ENCODE results near the gene UIMC1.

The UIMC1 gene

GRCh38 chr5:176901260-176902101 lies 105.1 kb downstream of the UIMC1 start:
- no peak for DNase-seq

DNA sequence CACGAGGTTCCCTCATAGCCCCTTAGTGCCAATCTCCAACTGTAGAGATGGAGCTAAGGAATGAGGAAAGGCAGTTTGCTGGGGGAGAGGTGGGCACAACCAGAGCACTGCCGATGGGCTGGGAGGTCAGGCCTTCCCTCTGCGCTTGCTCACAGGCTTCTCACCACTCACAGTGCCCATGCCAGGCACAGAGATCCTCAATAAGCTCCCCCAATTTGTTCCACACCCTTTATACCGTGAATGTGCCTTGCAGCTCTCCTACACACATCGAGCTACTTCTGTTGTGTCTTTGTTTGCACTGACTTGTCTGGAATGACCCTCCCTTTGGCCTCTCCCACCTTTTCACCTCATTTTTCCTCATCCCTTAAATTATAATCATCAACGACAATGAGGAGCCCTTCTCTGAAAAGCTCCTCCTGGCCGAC lies 105.8 kb downstream of the UIMC1 start:
- no peak for DNase-seq

- DNase-seq = no peak
These were observed 106.4 kb downstream of the UIMC1 start for GRCh38 chr5:176899946-176900779.

DNA sequence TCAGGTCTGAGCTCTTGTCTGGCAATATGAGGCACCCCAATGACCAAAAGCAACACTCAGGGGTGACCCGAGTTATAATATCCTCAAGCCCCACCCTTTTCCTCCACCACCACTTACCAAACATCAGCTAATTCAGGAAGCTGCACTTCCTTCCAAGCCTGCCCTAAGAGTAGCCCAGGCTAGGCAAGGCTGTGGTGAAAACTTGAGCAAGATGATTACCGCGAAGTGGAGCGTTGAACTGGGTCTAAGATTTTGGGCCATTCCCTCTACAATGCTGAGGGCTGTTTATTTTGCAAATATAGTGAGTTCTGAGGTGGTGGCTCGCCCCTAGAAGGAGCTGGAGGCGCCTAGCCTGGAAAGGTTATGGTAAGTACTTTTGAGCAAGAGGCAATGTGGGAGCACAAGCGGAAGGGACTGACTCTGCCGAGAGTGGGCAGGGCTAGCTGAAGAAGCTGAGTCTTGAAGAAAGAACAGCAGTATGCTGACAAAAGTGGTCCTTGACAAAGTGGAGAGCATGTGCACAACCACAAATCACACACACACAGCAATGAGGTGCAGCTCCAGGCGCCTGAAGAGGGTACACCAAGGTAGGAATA lies 107.2 kb downstream of the UIMC1 start, which contains the start of gene HK3:
TSS of gene HK3 (minus strand) at position 51 of the 596 bp plus-strand sequence. CDS start 3,187 bp downstream, outside the sequence.
- peak; percentile 7 for DNase-seq

DNA sequence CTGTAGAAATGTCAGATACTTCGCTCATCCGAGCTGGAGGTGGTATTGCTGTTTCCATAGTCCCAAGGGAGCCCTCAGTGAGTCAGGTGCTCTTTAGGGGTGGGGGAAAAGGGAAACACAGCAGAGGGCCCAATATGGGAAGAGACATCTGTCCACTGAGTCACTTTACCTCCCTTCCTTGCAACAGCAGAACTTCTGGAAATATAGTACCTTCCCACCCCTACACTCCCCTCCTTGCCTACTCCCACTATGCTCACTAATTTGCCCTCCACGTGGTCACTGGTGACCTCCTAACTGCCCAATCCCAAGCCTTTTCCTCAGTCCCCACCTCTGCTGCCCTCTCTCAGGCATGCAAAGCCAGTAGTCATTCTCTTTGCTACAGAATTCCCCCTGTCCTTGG lies 109.3 kb downstream of the UIMC1 start:
- no peak for DNase-seq

DNA sequence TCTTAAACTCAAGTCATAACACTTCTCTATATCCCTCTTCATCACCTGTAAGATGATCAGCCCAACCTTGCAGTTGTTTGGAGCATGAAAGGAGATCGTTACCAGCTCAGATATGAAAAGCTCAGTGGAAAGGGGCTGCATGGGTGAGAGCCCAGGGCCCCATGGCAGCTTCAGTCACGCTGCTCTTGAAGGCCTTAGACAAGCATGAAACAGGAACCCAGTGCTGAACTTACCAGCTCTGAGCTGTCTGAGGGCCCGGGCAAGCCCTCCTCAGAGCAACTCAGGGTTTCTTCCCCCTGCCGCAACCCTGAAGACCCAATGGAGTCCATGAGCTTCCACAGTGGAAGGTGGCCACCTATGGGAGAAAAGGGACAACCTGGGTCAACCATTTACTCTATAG lies 110.7 kb downstream of the UIMC1 start:
- DNase-seq = no peak

DNA sequence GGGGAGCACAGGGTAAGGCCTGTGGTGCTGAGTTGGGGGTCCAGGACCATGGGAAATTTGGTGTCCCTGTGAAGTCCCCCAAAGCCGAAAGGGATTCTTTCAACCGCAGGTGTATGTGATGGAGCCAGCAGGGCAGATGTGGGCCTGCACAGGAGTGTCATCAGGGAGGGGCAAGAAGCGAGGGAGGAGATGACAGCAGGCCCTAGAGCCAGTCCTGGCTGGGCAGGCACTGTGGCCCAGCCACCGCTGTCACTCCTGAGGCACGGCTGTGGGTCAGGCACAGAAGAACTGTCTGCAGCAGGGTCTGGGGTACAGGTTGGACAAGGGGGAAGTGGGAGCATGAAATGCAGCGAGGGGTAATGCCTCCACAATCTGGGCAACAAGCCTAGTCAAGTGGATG lies 112.3 kb downstream of the UIMC1 start:
- no peak for DNase-seq

DNA sequence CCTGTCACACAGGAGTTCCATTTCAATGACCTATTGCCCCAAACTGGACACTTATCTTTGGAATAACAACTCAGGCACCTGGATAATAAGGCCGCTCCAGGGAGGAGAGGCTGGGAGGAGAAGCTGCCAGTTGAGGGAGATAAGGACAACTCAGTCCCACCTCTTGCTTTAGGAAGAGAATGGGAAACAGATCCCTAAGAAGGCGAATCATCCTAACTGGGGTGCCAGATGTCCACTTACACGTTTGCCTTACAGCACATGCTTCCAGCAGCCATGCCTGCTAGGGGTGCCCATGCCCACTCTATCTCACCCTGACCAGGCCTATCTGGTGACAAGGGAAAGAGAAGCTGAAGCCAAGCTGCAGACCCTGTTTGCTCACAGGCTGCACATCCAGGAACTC lies 113.9 kb downstream of the UIMC1 start:
- no peak for DNase-seq

DNA sequence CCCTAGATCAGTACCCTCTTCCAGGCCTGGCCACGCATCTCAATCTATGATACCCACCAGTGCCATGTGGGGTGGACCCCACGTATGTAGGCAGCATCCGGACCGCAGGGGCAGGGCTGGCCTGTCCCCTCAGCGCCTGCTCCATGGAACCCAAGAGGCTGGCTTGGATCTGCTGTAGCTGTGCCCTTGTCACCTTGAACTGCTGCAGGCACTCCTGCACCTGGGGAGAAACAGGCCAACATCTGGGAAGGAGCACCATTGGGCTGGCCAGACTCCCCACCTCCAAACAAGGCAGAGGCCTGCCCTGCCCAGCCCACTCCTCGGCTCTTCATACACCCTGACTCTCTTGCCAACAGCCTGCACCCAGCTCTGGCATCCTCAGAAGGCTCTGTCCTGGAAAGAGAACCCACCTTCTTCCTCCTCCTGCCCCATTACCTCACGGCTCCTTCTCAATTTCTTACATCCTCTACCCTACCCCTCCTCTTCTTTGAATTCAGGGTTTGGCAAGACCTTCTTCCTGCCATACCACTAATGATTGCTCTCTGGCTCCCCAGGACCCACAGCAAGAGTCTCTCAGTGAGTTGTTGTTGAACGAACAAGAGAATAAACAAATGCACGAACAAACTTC lies 115.1 kb downstream of the UIMC1 start:
- DNase-seq = no peak

DNA sequence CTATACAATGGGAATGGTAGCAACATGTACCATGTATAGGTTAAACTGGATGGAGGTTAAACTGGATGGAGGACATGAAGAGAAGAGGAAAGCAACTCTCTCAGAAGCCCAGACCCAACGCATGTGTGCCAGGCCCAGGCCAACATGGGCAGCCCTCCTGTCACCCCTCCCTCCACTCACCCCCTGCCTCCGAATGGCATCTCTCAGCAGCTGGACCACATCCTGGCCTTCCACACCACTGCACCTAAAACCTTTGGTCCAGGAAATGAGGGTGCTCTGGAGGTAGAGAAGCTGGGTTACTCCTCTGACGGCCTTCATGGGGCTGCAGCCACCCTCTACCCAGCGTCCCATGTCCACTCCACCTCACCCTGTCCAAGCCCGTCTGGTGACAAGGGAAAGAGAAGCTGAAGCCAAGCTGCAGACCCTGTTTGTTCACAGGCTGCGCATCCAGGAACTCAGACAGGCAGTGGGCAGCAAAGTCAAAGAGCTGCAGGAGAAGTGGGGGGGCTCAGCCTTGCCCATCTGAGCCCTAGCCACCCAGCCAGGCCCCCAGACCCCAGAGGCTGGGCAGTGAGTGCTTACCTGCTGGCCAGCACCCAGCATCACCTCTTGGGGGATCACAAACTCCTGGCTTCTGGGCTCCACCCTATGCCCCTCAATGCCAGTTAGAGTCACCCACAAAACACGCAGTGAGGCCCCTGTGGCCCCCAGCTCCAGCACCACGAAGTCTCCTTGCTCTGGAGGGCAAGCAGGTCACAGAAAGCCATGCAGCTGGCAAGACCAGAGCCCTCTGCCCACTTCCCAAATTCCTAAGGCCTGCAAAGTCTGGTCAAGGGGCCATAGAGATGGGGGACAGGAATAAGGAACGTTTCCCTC lies 115.9 kb downstream of the UIMC1 start:
- DNase-seq = no peak

GRCh38 chr5:176889321-176890280 lies 117.0 kb downstream of the UIMC1 start:
- no peak for DNase-seq

DNA sequence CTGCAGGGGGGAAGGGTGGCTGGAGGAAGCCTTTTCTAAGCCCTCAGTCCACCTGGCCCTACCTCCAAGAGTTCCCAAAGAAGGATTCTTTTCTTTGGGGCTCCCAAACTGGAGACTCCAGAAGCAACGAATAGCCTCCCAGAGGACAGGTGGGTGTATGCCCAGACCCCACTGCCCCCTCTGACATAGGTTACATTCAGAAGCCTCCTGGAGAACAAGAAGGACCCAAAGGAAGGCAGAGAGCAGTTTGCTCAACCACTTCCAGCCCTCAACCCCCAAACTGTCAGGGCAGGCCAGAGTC lies 117.8 kb downstream of the UIMC1 start:
- DNase-seq = no peak

DNA sequence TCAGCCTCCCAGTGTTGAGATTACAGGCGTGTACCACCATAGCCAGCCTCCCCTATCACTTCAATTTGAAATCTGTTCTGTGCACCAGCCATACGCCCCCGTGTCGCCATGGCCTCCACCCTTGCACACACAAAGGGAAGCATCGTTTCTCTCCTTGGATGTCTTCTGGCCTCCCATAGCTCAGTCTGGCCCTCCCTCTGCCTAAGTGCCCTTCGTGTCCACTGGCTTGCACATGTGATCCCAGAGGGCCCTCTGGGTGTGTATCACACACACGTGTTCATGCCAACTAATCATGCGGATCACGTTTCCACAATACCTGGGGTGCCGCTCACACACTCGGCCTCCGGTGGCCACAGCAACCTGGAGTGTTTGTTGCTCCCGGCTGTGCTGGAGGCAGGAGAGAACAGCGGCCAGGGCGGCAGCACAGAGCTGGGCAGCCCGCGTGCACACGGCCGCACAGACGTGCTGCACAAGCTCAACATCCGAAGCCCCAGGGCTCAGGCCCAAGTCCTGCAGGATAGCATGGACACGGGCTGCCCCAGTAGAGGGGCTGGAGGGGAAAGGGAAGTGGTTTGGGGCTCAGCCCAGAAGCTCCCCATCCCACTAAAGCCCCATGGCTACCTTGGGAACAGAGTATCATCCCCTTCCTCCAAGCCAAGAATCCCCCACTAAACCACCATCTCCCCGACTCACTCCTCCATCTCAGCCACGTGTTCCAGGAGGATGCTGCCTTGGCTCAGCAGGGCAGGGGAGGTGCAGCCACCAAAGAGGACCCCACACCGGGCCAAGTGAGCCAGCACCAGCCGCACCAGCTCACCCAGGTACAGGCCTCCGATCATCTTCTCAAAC lies 118.3 kb downstream of the UIMC1 start:
- no peak for DNase-seq

DNA sequence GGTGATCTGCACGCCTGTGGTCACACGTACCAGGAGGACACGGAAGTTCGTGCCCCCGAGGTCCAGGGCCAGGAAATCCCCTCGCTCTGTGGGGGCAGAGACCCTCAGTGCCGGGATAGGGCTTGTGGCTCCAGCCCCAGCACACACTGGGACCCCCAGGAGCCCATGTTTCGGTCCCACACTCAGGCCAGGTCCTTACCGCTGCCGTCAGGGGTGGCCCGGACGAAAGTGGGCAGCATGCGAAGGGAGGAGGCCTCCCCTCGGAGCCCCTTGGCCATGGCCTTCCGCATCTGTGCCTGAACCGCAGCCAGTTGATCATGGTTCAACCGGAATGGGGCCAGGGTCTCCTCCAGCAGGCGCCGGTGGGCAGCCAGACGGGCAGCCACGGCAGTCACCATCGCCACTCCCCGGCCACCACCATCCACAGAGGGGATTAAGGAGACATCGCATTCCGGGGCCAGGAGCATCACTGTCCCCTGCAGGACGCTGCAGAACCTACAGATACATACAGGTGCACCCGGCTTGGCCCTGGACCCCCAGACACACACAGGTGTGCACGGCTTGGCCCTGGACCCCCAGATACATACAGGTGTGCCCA lies 119.2 kb downstream of the UIMC1 start:
- DNase-seq = no peak

DNA sequence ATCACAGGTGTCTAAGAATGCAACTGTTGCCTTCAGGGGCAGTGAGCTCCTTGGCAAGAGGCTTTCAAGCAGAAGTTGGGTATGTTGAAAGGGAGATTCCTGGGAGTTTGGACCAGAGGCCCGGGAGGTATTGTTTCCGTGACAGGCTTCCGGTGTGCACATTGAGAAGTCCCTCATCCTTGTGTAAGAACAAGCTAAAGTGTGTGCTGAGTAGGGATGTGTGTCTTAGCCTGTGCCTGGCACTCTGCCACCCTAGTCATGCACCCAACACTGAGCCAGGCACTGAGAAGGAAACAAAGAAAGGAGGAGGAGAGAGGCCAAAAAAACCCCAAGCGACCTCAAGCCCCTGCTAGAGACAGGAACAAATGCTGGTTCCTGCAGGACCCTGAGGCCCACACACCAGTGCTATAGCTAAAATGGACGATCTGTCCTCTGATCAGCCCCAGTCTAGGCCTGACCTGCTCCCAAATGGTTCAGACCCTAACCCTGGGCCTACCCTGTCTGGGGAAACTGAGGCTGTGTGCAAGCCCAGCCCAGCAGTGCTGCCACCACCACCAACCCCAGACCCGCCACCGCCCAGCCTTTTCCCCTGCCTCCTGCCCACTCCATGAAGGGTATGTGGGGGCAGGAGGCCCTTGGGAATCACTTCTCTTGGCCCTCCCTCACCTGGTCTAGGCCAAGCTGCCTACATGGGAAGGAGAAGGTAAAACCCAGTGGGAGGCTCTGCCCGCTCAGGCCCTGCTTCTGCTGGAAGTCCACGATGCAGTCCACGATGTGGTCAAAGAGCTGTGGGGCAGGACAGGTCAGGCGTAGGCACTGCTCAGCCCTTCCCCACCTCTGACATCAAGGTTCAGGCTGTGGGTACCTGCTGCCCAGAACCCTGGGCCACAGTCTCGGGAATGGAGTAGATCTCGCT lies 120.0 kb downstream of the UIMC1 start:
- no peak for DNase-seq

- no peak for DNase-seq
These were observed 122.0 kb downstream of the UIMC1 start for GRCh38 chr5:176884571-176884890.

DNA sequence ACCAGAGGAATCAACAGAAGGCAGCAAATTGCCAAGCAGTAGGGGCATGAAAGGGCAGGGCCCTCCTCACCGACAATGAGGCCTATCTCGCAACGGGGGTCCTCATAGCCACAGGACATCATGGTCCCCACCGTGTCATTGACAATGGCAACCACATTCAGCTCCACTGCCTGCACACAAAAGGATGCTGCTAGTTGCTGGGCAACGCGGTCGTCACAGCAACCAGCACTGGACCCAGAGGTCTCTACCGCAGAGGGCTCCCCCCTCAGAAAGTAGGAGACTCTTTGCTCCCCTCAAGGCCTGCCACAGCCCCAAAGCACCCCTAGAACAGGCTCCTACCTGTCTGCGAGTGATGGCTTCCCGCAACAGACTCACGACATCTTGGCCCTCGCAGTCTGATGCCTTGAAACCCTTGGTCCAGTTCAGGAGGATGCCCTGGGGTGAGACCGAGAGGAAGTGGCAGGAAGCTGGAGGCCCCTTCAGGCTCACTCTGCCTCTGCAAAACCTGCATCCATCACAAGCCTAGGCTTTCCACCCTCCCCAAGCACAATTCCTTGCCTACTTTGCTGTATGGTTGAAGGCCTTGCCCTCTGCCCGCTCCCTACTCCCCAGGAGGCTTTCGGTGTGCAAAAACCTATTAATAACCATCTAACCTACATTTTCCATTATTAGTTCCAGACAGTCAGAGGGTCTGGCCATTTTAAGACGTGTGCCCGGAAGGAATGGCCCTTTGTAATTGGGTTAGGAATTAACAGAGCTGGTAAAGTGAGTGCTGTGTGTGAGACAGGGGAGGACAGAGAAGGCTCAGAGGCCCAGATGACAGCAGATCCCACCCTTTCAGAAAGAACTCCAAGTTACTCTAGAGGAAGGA lies 122.6 kb downstream of the UIMC1 start:
- no peak for DNase-seq

DNA sequence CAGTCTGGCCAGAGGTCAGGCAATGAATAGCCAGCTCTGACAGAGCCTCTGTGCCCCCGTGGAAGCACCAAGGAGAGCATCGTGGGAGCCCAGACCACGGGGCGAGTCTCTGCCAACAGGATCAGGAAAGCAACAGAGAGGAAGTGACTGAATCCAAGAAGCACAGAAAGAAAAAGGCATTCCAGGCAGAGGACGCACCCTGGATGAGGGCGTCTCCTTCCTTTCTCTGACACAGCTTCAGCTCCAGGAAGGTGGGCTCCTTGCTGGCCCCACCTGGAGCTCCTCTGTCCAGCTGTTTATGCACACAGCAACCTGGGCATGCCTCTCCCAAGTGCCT lies 124.0 kb downstream of the UIMC1 start:
- DNase-seq = no peak

All from CD4-positive, alpha-beta T cell treated with Interleukin-10 for 1 hour (primary cell).